DMS53 (cell line): ENCODE measurements around the gene TLCD1.
"Not testable (repeated sequence)": the region's sequence is repeated elsewhere in the genome, so short reads cannot be mapped to it uniquely, and the experiment has no call there.

ENCODE experiments used
- DNase-seq: peaks from one replicate; lab custom pipeline; 2025; lab: John Stamatoyannopoulos, UW

Gene TLCD1

DNA sequence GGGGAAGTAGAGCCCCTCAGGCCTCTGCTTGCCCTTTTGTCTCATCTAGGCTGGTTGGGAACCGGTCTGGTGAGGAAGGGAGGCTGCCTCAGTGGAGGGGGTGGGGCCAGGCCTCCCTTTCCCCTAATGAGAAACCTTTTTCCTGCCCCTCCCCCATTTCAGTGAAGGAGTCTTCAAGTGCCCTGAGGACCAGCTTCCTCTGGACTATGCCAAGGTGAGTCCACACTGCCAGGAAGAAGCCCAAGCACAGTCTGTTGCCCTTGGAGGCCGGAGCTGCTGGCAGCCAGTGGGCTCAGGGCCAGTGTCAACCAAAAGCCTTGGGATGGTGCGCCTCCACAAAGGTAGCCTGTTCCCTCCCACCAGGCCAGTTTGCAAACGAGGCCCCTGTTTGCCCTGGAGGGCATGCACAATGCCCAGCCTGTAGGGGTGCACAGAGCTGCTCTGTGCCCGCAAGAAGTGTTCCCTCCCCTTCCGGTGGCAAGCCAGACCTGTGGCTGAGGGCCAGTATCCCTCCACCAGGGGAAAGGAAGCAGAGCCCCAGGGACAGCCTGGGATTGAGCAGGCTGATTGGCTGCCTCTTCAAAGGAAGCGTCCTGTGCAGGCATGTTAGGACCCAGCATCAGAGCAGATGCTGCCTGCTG, 21.1 kb upstream of the TLCD1 start:
- peak; percentile 88 for DNase-seq

DNA sequence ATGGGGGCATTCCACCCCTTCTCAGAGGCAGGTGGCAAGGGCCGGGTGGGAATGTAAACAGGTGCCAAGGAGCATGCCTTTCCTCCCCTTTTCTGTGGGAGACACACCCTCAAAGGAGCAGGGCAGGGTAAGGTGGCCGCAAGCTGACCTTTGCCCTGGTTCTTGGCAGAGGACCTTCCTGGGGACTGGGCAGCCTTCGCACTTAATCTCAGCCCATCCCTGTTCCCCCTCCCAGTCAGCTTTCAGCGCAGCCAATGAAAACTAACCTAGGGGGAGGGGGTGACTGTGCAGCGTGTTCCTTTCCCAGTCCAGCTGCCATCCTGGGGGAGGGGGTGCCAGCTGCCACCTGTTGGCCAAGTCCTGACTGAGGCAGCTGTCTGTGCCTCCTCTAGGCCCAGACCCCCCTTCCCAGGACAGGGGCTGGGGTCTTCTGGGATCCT, 20.6 kb upstream of the TLCD1 start:
- DNase-seq, result peak; percentile 88

DNA sequence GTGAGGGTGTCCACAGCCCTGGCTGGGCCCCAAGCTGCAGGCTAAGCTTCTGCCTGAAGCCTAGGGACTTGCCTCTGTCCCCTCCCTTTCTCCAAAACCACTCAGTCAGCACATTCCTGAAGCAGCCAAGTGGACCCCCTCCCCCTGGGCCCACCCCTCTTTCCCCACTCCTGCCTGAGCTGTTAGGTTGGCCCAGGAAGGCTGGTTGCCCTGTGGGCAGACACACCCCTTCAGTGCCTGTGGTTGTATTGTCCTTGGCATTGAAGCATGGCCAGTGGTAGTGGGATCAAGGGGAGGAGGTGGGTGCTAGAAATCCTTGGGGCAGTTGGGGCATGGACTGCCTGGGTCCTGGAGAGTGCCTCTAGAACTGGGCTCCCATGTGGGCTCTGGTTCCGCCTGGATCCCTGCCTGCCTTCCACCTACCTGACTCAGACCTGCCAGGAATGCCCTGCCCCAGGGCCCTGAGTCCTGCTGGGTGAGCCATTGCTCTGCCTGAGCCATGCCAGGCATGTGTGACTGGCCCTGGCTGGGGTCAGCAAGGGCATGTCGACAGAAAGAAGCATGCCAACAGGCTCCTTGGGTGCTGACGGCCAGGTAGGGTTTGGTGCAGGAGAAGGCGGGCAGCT, 19.9 kb upstream of the TLCD1 start:
- peak; percentile 67 for DNase-seq

DNA sequence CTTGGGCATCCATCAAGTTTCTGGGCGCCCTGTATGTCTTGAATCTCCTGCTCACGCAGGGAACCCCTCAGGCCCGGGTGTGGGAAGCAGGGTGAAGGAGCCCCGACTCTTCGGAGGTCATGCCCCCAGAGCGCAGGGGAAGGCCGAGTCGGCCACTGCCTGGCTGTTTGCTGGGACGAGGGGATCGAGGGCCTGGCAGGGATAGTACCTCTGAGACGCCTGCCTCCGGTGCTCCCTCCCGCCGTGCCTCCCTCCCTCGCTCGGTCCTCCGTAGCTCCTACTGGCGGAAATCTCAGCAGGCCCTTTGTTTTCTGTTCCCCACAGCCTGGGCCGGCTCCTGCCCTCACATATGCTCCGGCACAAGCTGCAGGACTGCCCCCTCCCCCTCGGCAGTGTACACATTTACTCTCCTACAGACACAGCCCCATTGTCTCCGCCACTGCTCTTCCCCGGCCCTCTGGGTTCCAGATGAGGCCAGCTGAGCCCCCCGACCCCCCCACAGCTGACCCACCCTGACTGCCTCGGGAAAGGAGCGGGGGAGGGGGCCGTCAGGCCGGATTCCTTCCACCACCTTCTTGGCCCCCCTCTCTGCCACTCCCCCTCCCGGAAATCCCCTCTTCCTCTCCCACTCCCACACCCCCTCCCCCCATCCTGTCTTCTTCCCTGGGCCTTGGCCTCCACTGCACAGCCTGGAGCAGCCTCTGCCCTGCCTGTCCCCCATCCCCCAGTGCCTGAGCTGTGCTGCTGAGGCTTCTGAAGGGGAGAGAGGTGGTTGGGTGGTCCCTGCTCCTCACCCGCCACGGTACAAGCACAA, 19.1 kb upstream of the TLCD1 start:
- peak; percentile 83 for DNase-seq

DNA sequence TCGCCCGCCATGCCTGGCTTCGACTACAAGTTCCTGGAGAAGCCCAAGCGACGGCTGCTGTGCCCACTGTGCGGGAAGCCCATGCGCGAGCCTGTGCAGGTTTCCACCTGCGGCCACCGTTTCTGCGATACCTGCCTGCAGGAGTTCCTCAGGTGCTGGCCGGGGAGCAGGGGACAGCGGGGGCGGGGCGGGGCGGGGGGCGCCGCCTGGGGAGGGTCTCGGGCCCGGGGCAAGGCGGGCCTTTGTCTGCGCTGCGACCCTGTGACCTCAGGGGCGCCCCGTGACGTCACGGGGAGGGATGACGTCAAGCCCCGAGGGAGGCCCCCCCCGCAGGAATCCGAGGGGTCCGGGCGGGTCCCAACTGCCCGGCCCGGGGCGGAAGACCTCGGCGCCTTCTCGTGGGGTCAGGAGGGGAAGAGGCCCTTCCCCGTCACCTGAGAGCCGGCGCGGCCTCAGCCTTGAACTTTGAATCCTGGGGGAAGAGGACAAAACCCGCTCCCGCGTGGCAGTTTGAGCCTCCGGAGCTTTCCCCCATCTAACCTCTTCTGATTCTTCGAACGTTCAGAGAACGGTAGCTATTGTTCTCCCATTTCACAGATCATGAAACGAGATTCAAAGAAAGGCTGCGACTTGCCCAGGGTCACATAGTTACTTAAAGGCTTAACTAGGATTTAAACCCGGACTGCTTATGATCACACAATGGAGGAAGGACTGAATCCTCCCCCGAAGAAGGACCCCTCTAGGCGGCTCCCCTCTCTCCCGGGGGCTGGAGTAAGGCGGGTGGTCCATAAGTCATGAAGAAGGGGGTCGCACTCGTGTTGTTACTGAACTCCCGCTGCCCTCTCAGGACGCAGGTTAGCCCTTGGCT, 18.3 kb upstream of the TLCD1 start:
- DNase-seq, result peak; percentile 65

DNA sequence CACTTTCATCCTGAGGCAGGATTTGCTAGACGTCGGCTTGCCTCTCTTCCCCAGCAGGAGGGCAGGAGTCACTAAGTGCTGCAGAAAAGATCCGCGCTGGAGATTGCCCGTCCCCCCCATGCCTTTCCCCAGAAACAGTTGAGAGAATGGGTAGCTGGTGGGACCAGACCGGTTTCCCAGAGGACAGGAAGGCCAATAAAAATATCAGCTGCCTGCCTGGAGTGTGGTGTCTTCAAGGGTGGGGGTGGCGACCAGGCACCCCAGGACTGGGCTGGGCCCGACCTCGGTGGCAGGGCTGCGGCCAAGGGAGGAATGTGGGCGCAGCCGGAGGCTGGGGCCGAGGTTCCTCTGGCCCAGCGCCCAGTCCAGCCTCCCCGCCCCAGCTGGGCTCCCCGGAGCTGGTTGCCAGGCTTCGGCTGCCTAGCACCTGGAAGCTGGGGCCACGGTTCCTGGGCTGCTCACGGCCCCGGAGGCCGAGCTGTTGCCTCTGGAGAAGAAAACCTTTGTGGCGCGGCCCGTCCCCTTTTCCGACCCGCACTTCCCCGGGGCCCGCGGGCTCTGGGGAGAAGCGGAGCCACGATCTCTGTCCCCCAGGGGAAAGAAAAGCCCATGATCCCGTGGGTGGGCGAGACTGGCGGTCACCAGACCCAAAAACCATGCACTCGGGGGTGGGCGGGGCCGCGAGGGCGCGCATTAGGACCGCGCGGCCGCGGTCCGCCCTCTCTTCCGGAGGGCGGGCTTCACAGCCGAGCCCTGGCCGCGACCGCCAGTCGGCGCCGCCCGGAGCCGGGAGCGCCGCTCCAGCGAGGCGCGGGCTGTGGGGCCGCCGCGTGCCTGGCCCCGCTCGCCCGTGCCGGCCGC, 17.4 kb upstream of the TLCD1 start, which contains the start of gene TRAF4:
Gene TRAF4, plus strand, starts transcription at position 769 of the 861 bp plus-strand sequence. CDS start 102 bp downstream, outside the sequence.
- DNase-seq, result peak; percentile 88

DNA sequence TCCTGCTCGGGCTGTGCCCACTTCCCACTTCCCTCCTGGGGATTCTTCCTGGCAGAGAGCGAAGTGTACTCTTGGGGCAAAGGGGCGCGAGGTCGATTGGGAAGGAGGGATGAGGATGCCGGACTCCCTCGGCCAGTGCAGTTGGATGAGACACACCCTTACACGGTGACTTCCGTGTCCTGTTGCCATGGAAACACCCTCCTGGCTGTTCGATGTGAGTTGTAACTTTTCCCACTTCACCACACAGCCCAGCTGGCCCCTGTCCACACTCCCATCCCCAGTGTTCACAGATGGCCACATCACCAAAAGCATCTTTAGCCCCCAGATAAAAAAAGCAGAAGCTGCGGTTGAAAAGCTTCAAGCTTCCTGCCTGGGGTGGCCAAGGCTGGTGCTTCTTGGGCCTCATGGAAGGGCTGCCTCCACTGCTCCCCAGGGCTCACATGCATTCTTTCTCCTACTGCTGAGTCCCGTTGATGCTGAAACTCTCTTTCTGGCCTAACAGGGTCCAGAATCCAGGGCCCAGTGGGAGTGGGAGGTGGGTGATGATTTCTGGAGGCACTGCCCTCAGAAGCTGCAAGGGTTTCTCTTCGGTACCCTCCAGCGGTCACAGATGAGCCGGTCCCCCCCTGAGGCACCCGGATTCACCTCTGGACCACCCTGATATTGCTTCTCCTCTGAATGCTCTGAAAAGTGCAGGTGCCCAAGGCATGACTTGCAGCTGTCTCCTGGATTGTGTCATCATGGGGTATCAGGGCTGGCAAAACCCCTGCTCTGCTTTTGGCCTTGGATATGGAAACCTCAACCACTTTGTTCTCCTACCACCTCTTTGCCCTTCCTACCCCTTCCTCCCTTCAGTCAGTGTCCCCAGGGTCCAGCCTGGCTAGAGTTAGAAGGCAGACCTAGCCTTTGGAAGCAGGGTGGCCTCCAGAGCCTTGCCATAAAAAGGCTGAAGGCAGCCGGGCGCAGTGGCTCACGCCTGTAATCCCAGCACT, 15.6 kb upstream of the TLCD1 start:
- no peak for DNase-seq

DNA sequence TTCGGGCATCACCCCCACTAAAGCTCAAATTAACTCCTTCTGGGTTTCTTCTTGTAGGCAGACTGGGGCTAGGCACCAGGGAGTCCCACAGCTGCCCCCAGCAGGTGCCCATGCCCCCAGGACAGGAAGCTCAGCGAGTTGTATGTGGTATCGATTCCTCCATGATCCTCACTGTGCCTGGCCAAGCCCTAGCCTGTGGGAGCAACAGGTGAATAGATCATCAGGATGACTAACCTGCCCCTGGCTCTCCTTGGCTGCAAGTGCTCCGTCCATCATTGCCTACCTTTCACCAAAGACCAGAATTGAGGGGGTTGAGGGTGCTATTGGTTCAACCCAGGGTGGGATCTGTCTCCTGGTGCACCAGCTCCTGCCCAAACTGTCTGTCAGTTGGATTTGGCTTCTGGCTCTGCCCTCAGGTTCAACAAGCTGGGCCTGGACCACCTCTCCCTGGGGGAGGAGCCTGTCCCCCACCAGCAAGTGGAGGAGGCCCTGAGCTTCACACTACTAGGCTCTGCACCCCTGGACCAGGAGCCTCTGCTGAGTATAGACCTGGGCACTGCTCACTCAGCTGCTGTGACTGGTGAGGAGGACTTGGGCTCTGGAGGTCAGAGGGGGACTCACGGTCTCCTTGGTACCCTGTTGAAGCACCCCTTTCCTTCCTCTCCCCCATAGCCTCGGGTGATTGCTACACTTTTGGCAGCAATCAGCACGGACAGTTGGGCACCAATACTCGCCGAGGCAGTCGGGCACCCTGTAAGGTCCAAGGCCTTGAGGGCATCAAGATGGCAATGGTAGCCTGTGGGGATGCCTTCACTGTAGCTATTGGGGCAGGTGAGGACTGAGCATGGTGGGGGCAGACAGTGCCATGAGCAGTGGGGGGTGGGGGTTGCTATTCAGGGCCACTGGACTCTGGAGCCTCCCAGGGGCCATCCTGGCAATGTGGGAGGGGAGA, 14.6 kb upstream of the TLCD1 start:
- DNase-seq, result no peak

DNA sequence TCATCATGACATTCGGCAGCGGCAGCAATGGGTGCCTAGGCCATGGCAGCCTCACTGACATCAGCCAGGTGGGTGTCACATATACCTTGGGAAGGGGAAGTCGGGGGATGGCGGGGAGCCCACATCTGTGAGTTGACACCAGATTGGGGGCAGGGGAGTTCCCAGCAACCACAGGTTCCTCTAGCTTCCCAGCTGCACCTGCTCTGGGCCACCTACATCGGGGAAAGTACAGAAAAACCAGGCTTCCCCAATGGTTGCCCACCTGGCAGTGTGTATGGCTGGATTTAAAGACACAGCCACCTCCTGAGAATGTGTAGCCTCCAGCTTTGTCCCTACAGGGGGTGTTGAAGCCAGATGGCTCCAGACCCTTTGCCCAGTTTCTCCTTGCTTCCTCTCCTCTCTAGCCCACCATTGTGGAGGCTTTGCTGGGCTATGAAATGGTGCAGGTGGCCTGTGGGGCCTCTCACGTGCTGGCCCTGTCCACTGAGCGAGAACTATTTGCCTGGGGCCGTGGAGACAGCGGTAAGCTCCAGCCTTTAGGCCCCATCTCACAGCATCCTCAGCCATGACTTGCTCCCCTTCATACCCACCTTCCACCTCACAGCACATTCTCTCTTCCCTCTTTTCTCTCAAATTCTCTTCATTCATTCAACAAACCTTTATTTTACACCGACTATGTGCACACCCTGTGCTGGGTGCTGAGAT, 12.8 kb upstream of the TLCD1 start:
- DNase-seq, result no peak

DNA sequence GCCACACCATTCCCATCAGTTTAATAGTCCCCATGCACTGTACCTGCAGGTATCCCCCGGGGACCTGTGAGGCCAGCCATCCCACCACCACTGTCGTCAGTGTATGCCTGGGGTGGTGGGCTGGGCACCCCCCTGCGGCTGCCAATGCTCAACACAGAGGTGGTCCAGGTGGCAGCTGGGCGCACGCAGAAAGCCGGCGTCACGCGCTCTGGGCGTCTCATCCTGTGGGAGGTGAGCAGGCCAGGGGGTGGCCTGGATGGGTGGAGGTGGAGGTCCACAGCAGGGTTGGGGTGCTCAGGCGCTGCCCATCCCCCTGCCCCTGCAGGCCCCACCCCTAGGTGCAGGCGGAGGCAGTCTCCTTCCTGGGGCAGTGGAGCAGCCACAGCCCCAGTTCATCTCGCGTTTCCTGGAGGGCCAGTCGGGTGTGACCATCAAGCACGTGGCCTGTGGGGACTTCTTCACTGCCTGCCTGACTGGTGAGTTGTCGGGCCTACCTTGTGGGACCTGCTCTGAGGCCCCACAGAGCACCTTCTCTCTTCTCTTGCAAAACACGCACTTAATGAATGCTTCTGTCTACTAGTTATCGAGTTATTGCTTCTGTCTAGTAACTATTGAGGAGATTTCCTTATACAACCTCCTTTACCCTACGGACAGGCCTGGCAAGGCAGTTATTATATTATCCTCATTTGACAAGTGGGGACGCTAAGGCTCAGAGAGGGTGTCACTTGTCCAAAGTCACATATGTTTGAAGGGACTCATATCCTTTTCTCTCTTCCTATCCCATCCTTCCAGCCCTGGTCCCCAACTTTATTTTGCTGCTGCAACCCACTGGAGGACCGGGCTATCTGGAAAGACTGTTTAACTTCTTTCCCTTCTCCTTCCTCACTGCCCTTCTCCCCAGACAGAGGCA, 12.0 kb upstream of the TLCD1 start:
- DNase-seq, result no peak

DNA sequence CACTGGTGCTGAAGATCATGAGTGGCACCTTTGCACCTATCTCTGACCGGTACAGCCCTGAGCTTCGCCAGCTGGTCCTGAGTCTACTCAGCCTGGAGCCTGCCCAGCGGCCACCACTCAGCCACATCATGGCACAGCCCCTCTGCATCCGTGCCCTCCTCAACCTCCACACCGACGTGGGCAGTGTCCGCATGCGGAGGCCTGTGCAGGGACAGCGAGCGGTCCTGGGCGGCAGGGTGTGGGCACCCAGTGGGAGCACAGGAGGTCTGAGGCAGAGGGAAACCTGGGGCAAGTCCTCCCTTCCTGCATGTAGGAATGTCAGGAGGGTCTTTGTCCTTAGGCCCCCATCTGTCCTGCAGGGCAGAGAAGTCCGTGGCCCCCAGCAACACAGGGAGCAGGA, 11.3 kb upstream of the TLCD1 start:
- DNase-seq, result no peak

DNA sequence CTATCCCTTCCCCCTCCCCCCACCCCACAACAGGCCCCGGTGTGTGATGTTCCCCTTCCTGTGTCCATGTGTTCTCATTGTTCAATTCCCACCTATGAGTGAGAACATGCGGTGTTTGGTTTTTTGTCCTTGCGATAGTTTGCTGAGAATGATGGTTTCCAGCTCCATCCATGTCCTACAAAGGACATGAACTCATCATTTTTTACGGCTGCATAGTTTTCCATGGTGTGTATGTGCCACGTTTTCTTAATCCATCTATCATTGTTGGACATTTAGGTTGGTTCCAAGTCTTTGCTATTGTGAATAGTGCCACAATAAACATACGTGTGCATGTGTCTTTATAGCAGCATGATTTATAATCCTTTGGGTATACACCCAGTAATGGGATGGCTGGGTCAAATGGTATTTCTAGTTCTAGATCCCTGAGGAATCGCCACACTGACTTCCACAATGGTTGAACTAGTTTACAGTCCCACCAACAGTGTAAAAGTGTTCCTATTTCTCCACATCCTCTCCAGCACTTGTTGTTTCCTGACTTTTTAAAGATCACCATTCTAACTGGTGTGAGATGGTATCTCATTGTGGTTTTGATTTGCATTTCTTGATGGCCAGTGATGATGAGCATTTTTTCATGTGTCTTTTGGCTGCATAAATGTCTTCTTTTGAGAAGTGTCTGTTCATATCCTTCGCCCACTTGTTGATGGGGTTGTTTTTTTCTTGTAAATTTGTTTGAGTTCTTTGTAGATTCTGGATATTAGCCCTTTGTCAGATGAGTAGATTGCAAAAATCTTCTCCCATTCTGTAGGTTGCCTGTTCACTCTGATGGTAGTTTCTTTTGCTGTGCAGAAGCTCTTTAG, 10.1 kb upstream of the TLCD1 start:
- DNase-seq, result not testable (repeated sequence)

DNA sequence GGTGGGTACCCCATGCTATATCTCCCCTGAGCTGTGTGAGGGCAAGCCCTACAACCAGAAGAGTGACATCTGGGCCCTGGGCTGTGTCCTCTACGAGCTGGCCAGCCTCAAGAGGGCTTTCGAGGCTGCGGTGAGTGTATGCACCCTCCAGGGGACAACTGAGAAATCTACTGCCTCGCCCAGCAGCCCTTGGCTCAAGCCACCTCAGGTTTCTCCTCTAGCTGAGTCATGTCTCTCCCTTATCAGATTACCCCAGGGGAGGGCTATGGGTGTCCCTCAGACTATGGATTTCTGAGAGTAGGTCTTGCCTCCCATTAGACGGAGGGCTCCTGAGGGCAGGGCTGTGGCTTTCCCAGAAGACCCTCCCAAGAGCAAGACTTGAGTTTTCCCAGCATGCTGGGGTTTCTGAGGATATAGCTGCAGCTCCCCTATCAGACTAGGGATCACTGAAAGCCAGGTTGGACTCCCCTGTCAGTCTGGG, 9.2 kb upstream of the TLCD1 start:
- no peak for DNase-seq

DNA sequence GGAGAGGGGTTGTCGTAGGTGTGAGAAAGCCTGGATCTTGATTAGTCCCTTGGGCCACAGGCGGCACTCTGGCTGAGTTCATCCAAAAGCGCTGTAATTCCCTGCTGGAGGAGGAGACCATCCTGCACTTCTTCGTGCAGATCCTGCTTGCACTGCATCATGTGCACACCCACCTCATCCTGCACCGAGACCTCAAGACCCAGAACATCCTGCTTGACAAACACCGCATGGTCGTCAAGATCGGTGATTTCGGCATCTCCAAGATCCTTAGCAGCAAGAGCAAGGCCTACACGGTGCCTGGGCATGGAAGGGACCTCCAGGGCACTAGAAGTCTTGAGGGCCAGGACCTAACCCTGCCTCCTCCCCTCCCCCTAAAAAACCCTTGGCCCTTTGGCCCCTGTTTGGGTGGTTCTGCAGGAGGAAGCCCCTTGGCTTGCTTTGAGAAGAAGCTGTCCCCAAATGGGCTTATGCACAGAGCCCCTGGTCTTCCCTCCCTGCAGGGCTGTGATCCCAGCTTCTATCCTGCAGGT, 8.7 kb upstream of the TLCD1 start:
- DNase-seq, result no peak

DNA sequence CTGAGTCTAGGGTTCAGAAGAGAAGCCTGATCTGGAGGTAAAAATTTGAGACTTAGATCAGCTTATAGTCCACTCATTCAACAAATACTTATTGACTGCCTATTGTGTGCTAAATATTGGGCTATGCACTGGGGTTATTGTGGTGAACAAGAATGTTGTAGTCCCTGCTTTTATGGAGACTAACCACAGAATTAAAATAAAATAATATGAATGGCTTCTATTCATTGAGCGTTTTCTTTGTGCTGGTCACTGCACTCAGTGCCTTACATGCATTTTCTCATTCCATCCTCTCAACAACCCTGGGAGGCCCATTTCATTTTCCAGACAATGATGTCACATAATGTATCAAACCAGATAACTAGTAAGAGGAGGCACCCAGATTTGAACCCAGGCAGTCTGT, 7.3 kb upstream of the TLCD1 start:
- DNase-seq, result no peak

DNA sequence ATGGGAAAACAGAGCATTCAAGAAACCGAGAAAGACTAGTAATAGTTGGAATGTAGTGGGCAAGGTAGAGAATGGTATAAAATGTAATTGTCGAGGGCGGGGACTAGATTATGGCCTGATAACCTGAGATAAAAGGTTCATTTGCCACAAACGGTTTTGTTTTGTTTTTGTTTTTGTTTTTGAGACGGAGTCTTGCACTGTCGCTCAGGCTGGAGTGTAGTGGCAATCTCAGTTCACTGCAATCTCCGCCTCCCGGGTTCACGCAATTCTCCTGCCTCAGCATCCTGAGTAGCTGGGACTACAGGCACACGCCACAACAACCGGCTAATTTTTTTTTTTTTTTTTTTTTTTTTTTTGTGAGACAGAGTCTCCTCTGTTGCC, 3.9 kb upstream of the TLCD1 start:
- DNase-seq, result no peak
